Mesodermal cell (in vitro differentiated cells): ENCODE data around the gene TBCD.

Experiments used
- H3K27ac ChIP-seq: 2 replicates; pipeline ENCODE4 v1.7.0; 2013; ENCODE audit warnings: mild to moderate bottlenecking, low read depth, low read length, moderate library complexity; ENCODE audit not compliant: severe bottlenecking
- H3K36me3 ChIP-seq: 2 replicates; pipeline ENCODE4 v1.7.1; 2013; ENCODE audit warnings: mild to moderate bottlenecking, low read length, moderate library complexity; ENCODE audit not compliant: control insufficient read depth, insufficient read depth
- H3K4me1 ChIP-seq: one replicate; pipeline ENCODE4 v1.7.1; 2013; ENCODE audit warnings: mild to moderate bottlenecking, low read length; ENCODE audit not compliant: insufficient read depth, control insufficient read depth, poor library complexity, severe bottlenecking
- H3K4me3 ChIP-seq: 2 replicates; pipeline ENCODE4 v1.7.0; 2013; ENCODE audit warnings: low read length, control low read depth, mild to moderate bottlenecking; ENCODE audit not compliant: insufficient read depth, poor library complexity, severe bottlenecking; ENCODE audit errors: extremely low read depth
- H3K9me3 ChIP-seq: 2 replicates; pipeline ENCODE4 v1.7.1; 2013; ENCODE audit warnings: mild to moderate bottlenecking, low read length, moderate library complexity; ENCODE audit not compliant: control insufficient read depth
- WGBS, 2 experiments: methylation state at CpG; one replicate each; pipeline ENCODE4 v1.1.5; 2013; ENCODE audit warnings: missing lambda C conversion rate in 2 of 2; ENCODE audit not compliant: insufficient coverage in 2 of 2; 5-methylcytosine and 5-hydroxymethylcytosine counted together

TBCD gene

GRCh38 chr17:82940226-82941020, 188.6 kb downstream of the TBCD start:
- Histone ChIP-seq H3K9me3 (peaks cover 24% of the 10 kb centered on the region), H3K4me1 (no peaks in the 10 kb centered on the region), H3K27ac (no peak overlapping the region), H3K4me3 (no peak overlapping the region), H3K36me3 (peaks cover 83% of the 10 kb centered on the region)
- WGBS, 2 experiments = 96% methylated on average over 20 of the region's 27 CpGs

- H3K27ac ChIP-seq = no peak overlapping the region
- H3K4me1 ChIP-seq = no peaks in the 10 kb centered on the region
- WGBS, 2 experiments = 95% methylated on average over 35 of the region's 36 CpGs
- peaks cover 32% of the 10 kb centered on the region for H3K9me3 ChIP-seq
- H3K4me3 ChIP-seq = no peak overlapping the region
- H3K36me3 ChIP-seq = peaks cover 88% of the 10 kb centered on the region
Observed at GRCh38 chr17:82941021-82942001, 189.4 kb downstream of the TBCD start.

- no peak overlapping the region for H3K4me3 ChIP-seq
- peaks cover 78% of the 10 kb centered on the region for H3K36me3 ChIP-seq
- H3K4me1 ChIP-seq = no peaks in the 10 kb centered on the region
- no peak overlapping the region for H3K27ac ChIP-seq
- peaks cover 42% of the 10 kb centered on the region for H3K9me3 ChIP-seq
- WGBS, 2 experiments = 92 to 97% methylated on average over 14 to 15 of the region's 18 CpGs
Observed at GRCh38 chr17:82942166-82943130, 190.6 kb downstream of the TBCD start.

- Histone ChIP-seq H3K9me3 (peaks cover 51% of the 10 kb centered on the region), H3K4me3 (no peak overlapping the region), H3K36me3 (peaks cover 73% of the 10 kb centered on the region), H3K27ac (no peak overlapping the region), H3K4me1 (no peaks in the 10 kb centered on the region)
- 94 to 95% methylated on average over 7 of the region's 7 CpGs for WGBS, 2 experiments
Observed at GRCh38 chr17:82943339-82943738, 191.5 kb downstream of the TBCD start.

- Histone ChIP-seq H3K4me3 (no peak overlapping the region), H3K36me3 (peaks cover 69% of the 10 kb centered on the region), H3K27ac (no peak overlapping the region), H3K9me3 (peaks cover 52% of the 10 kb centered on the region), H3K4me1 (no peaks in the 10 kb centered on the region)
- WGBS, 2 experiments = 96 to 98% methylated on average over 8 of the region's 8 CpGs
Observed at GRCh38 chr17:82943751-82944150, 191.9 kb downstream of the TBCD start.

GRCh38 chr17:82944990-82945389, 193.1 kb downstream of the TBCD start:
- Histone ChIP-seq H3K4me1 (no peaks in the 10 kb centered on the region), H3K27ac (no peak overlapping the region), H3K9me3 (peaks cover 64% of the 10 kb centered on the region), H3K4me3 (no peak overlapping the region), H3K36me3 (peaks cover 56% of the 10 kb centered on the region)

GRCh38 chr17:82946081-82946480, 194.2 kb downstream of the TBCD start:
- H3K4me3 ChIP-seq = no peak overlapping the region

DNA sequence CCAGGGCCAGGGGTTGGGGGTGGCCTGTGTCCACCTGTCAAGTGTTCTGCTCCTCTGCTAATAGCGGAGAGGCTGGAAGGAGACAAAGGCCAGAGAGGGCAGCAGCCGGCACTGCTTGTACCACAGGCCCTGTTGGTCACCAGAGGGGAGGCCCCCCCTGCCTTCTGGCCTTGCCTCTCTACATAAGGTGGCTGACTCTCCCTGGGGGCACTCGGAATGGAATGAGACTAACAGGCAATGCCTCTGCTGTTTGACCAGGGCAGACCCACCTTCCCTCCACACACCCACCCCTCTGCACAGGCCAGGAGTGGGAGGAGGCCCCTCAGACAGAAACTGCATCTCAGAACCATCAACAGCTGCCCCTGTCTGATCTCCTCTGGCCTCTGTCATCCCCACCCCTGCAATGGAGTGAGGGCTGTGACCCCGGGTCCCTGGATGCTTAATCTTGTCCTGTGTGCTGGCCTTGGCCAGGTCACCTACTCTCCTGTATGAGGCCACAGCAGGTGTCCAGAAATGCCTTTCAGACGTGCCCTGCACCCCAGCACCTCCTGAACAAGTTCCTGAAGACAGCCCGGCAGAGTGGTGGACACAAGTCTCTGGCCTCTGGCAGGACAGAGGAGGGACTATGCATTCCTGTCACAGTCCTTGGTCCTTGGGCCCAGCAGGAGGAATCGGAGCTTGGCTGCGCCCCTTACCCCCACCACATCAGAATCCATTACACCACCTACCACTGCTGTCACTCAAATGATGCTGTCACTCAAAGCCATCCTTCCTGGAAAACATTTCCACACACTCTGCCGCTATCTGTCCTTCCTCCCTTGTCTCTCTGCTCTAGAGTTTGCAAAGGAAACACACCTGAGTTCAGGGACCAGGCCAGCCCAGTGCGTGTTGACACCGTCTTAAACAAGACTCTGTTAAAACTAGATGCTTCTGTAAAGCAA, 195.5 kb downstream of the TBCD start:
- no peak overlapping the region for H3K4me3 ChIP-seq
- WGBS, 2 experiments = 87 to 94% methylated on average over 8 to 9 of the region's 11 CpGs
- H3K36me3 ChIP-seq = peaks cover 36% of the 10 kb centered on the region
- H3K9me3 ChIP-seq = peaks cover 87% of the 10 kb centered on the region
- H3K27ac ChIP-seq = no peak overlapping the region
- no peaks in the 10 kb centered on the region for H3K4me1 ChIP-seq

More at GRCh38 chr17:82946081-82946480, 194.2 kb downstream of the TBCD start:
- Histone ChIP-seq H3K4me1 (no peaks in the 10 kb centered on the region), H3K27ac (no peak overlapping the region), H3K9me3 (peaks cover 75% of the 10 kb centered on the region), H3K36me3 (peaks cover 48% of the 10 kb centered on the region)

GRCh38 chr17:82948081-82948511, 196.2 kb downstream of the TBCD start:
- 96% methylated on average over 11 to 15 of the region's 18 CpGs for WGBS, 2 experiments
- Histone ChIP-seq H3K4me3 (no peak overlapping the region), H3K9me3 (peaks cover 88% of the 10 kb centered on the region), H3K27ac (no peak overlapping the region), H3K36me3 (peaks cover 28% of the 10 kb centered on the region), H3K4me1 (no peaks in the 10 kb centered on the region)
